ENCODE data around the gene TGM4.
"Not testable (repeated sequence)": the region's sequence is repeated elsewhere in the genome, so short reads cannot be mapped to it uniquely, and the experiment has no call there.

TGM4 gene

DNA sequence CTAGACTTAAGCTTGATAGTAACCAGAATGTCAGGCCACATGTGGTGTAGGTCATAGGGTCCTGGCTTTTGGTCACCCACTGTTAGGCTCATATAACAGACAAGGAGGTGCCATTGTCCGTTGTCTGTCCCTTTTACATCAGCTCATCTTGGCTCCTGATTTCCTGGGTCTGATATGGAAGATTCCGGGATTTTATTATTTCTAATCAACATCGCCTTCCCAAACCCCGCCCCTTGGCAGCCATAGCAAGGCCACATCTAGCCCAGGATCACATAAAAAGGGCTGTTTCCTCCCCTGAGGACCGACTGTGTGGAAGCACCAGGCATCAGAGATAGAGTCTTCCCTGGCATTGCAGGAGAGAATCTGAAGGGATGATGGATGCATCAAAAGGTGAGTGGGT is at the start of gene TGM4:
TGM4 (plus strand) TSS at position 301 of the 400 bp plus-strand sequence; CDS start at position 372, 71 bp downstream.
- no peak for DNase-seq (ENCODE audit: low read depth)

DNA sequence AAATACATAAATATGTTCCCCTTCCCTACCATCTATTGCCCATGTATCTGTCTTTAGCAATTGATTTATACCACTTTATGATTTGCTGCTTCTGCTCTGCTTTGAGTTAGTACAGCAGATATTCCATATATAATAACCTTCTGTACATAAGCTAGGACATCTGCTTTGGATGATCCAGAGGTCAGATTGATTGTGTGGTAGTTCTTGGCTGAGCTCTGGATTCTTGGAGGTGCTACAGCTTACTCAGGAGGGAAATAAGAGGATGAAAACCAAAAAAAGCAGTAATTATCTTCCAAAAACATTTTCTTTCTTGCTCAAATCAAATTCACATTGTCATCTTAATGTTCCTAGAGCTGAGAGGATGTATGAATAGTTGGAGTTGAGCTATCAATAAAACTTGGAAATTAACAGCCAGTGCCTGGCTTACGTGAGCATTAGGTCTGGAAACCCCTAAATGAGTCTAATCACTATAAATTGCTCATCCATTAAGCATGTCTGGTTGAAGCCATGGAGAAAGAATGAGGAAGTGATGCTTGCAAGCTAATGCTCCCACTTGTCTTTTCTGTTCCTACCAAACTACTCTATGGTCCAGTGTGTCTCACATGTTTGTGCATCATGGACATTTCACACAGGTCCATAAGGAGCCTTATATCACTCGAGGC is 49.0 kb upstream of the TGM4 start:
- peak; percentile 41 for DNase-seq (ENCODE audit: low read depth)

DNA sequence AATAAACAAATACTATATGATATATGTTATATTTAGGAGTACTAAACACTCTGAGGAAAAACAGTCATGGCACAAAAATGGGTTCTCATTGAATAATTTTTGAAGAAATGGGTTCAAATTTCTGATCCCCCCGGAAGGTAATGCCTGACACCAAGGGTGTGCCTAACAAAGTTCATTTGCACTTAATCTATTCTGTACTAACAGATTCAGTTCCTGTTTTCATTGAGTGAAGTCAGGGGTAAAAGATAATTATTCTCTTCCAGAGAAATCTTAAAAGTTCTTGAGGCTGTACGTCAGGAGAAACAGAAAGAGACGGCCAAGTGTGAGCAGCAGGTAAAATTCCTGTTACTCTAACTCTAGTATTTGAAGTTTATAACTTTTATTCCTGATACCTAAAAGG is 47.2 kb upstream of the TGM4 start:
- no peak for DNase-seq (ENCODE audit: low read depth)

DNA sequence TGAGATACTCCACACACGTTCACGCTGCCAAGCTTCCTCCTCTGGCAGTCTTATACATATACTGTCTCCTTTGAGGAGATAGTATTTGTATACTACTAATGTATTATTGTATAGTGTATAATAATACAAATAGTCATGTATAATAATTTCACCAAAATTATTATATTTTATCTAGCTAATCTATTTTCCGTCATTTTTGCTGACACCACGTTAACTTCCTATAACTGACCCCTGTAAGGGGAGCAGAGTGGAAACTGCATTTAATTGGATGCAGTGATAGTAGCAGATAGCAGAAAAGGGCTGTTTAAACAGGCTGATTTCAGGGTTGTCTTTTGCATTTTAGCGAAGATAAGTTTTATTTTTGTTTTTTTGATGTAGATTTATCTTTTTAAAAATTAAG is 43.2 kb upstream of the TGM4 start:
- DNase-seq (ENCODE audit: low read depth): no peak

DNA sequence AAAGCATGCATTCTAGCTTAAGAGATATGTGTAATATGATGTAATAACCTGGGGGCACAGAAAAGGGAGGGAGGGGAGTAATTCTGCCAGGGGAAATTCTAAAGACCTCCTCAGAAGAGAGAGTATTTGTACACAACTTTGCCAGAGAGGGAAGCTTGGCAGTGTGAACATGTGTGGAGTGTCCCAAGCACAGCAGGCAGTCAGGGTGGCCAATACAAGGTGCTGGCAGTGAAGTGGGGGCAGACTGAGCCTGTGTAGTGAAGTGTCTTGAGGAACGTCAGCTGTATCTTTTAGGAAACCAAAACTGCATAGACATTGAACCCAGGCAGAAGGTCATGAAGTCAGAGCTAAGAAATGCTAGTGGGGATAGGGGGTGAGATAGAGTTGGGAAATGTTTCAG is 42.4 kb upstream of the TGM4 start:
- no peak for DNase-seq (ENCODE audit: low read depth)

DNA sequence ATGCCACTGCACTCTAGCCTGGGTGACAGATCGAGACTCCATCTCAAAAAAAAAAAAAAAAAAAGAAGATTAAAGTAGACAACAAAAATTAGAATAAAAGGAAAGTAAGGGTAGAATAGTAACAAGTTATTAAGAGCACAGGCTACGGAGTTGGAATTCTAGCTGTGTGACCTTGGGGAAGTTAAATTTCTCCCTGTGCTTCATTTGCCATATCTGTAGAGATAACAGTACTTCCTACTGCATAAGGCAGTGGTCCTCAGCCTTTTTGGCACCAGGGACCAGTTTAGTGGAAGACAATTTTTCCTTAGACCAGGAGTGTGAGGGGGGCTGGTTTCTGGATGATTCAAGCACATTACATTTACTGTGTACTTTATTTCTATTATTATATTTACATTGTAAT is 41.4 kb upstream of the TGM4 start:
- DNase-seq (ENCODE audit: low read depth): no peak

DNA sequence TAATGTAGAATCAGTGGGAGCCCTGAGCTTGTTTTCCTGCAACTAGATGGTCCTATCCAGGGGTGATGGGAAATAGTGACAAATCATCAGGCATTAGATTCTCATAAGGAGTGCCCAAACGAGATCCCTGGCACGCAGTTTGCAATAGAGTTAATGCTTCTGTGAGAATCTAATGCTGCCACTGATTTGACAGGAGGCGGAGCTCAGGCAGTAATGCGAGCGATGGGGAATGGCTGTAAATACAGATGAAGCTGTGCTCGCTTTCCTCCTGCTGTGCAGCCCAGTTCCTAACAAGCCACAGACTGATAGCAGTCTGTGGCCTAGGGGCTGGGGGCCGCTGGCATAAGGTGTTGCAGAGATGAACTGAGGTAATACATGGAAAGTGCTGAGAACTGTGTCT is 41.0 kb upstream of the TGM4 start:
- DNase-seq (ENCODE audit: low read depth): no peak

DNA sequence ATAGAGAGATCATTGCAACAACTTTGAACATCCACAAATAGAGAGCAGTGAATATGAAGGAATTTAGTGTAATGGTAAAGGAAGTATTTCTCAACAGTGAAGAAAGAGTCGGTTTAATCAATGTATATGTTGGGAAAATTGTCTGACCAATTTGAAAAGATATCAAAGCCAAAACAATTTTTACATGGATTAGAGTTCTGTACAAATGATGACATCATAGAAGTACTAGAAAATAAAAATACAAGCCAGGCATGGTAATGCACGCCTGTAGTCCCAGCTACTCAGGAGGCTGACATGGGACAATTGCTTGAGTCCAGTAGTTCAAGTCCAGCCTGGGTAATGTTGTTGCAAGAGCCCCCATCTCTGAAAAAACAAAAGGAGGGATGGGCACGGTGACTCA is 38.7 kb upstream of the TGM4 start:
- DNase-seq (ENCODE audit: low read depth): no peak

DNA sequence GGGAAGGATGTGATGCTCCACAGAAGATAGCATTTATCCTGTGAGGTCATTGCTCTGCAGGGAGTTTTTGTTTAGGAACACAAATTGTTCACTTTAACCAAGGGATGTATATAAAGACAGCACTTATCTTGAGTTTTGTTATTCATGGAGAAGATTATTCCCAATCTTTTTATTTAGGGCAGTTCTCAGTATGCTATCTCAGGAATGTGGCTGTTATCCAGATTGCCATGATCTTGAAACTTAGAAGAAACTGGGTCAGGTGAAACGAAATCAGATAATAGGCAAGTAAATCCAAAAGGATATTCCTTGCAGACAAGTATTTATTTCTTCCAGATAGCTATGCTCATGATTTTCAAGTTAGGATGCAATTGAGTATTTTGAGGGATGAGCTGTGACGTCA is 32.0 kb upstream of the TGM4 start:
- DNase-seq (ENCODE audit: low read depth): no peak

DNA sequence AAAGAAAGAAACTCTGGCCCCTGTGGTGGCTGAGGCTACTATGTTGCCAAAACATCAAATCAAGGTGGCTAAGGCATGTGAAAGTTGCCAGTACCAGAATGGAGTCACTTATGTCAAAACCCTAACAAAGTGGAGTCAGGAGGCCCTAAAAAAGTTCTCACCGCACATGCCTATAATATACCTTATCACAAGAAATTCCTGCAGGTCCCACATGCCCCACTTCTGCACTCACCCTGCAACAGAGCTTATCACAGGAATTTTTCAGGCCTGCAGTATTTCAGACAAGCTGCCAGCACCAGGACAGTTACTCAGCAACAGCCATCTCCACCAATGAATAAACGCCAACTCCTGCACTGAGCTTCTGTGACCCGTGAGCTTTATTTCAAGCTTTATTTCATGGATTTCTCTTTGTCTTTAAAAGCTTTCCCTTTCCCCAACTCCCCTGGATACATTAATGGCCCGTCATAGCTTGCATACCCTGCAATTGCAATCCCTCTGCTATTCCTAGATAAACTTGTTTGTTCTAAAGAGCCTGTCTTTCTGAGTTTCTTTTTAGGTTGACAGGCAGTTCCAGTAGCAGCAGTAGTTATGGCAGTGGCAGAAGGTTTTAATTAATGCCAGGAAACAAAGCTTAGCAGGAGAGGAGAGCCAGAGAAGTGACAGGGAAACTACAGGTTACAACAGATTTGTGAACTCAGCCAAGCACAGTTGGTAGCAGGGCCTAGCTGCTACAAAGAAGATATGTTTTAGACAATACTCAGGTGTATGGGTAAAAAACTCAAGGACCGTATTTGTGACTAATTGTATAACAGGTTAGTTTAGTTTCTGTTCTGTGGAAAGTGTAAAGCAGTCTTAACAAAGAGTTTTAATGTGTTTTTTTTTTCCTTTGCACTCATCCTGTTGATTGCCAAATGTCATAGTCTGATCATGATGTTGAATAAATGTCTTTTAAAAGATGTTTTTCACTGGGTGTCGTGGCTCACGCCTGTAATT is 28.6 kb upstream of the TGM4 start:
- peak; percentile 19 for DNase-seq (ENCODE audit: low read depth)

DNA sequence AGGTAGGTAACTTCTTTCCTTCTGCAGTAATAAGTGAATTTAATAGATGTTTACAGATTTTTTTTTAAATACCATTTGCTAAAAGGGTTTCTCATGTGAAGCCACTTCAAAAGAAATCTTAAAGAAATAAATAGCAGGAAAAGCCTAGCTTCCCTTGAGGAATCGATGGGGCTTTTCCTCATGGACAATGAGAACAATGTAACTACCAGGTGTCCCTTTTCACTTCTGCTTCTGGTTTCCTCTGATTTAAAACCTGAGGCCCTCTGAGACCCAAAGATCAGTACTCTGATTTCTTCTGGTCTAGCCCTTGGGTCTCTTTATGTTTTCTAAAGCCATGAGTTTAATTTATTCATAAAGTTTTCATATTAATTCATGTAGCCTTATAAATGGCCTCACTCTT is 25.8 kb upstream of the TGM4 start:
- no peak for DNase-seq (ENCODE audit: low read depth)

DNA sequence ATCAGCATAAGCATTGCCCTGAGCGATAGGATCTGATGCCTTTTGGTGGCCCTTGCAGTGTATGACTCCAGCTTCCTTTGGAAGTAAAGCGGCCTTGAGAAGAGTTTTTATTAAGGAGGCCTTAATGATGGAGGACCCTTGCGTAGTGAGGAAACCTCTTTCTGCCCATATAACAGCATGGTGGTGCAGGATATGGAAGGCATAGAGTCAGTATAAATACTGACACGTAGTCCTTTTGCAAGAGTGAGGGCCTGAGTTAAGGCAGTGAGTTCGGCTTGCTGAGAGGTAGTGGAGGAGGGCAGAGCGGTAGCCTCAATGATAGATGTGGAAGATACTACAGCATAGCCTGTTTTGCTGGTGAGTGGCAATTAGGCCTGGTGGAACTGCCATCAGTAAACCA is 17.7 kb upstream of the TGM4 start:
- DNase-seq (ENCODE audit: low read depth): not testable (repeated sequence)

DNA sequence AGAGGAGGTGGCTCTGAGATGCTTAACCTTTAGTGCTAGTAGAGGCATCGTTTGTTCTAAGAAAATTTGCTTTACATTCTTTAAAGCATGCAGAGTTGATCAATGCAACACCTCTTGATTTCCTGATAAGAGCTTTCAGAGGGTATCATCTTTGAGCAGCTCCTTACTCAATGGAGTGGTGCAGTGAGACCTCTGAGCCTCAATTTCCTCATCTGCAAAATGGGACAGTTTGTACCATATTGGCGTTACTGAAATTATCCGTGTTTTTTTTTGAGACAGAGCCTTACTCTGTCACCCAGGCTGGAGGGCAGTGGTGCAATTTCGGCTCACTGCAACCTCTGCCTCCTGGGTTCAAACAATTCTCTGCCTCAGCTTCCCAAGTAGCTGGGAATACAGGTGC is 14.3 kb upstream of the TGM4 start:
- no peak for DNase-seq (ENCODE audit: low read depth)

DNA sequence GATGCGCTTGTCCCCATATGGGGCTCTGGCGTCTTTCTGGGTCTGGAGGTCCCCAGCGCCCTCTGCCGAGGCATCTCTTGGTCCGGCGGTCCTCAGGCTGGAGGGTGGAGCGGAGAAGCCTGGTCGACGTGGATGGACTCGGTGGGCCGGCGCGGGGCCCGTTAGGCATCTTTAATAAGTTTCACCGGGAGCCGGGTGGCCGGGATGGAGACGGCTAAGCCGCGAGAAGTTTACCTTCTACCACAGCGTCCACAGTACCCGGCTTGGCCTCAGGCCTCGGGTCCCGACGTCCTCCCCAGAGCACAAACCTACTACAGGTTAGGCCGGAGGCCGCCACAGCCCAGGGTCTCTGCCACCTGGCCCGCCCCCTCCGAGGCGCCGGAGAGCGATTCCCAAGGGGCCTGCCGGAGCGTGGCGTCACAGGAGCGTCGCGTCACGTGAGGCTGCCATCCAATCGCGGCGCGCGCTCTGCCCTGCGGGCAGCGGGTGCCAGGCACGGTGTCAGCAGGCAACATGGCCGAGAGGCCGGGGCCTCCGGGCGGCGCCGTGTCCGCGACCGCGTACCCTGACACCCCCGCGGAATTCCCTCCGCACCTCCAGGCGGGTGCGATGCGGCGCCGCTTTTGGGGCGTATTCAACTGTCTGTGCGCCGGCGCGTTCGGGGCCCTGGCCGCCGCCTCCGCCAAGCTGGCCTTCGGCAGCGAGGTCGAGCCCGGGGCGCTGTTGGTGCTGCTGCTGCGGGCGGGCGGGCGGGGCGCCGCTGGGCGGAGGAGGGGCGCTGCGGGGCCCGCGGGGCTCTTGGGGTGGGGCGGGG is 12.8 kb upstream of the TGM4 start, which contains the start of gene TMEM42:
TMEM42 (plus strand) TSS at position 501 of the 814 bp plus-strand sequence; CDS start at position 514, 13 bp downstream.
- peak; percentile 55 for DNase-seq (ENCODE audit: low read depth)

DNA sequence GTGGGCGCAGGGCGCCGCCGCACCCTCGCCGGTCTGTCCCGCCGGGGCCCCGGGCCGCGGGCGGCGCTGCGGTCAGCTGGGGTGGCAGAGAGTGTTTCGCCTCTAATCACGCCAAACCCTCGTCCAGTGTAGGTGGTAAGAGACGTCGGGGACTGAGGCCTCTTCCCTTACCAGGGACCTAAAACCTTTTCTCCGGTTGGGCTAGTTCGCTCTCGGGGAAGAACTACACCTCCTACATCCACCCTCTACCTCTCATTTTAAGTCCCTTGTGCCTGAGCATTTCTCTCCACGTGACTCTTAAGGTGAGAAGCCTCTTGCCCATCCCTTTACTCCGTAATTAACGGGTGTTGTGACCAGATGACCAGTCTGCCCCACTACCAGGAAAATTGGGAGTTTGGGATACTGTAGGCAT is 12.2 kb upstream of the TGM4 start:
- DNase-seq (ENCODE audit: low read depth): no peak

DNA sequence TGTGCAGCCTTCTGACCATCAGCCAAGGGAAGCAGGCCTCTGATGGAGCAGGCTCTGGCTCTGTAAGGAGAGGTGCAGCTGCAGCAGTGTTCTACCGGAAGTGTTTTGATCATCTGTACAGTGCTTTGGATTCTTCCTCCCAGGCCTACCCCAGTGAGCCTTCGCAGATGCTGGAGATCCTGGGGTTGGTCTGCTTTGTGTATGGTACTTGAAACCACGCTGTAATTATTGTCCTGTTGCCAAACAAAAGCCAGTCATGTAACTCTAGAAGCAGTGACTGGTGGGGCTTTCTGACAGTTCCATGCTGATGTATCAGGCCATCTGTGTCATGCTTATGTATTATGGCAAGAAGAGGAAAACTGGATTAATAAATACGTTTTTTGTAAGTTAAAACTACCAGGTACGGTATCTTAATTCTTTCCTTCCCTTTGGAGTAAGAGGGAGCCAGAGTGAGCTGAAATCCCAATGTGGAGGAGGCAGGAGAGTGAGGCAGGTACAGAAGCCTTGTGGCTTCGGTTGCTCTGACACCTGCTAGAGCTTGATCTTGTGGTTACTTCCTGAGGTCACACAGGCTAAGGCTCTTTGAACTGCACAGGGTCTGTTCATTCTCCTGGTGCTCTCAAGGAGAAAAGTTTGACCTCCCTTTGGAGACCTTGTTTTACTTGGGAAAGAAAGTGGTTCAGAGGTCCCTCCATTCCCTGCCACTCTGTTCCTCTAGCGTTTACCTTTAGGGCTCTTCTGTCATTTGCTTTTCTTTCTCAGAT is 9.0 kb upstream of the TGM4 start:
- no peak for DNase-seq (ENCODE audit: low read depth)

DNA sequence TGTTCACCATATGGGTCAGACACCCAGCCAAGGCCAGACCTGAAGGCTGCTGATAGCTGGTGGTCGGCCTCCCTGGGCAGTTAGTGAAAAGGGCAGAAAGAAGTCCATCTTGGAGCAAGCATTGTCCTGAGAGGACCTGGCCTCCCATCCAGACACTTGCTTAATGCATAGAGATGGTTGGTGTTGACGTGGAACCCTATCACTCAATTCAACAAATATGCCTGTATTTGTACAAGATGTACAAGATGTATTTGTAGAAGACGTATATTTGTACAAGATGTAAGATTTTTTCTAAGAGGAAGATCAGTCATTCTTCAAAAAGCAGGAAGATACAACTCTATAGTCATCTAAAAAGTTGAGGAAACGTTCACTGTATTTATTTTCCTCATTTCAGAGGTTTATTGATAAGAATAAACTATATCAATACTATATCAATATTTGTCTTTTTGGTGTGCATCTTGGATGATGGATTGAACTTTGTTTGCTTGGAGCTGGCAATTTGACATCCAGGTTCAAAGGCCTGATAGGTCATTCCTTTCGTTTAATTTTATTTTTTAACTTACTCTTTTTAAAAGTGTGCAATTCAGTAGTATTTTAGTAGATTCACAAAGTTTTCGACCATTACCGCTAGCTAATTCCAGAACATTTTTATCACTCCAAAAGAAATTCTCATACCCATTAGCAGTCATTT is 6.8 kb upstream of the TGM4 start:
- no peak for DNase-seq (ENCODE audit: low read depth)

DNA sequence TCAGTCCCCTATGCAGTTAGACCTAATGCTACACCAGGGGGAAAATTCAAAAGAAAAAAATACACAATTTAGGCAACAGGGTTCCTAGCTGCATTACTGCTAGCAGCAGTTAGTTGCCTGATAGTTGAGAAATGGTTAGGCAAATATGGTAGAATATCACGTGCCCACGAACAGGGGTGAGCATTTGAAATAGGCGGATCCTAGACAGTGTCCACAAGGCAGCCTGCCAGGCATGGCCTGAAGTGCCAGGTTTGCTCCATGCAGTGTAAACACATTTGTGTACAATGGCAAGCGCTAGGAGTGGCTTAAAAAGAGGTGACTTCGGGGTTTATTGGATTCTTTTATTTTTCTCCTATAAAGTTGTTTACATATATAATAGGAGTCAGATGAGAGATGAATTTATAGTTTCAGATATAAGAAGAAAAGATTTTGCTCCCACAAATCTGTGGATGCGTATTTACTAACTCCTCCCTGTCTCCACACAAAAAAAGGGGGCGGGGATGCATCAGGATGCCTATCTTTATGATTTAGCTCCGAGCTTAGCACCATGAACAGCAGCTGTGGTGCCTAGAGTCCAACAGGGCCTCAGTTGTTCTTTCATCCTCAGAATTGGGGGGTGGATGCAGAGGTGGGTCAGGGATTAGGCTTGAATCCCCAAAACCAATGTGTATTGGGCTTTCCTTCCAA is 3.9 kb upstream of the TGM4 start:
- no peak for DNase-seq (ENCODE audit: low read depth)

DNA sequence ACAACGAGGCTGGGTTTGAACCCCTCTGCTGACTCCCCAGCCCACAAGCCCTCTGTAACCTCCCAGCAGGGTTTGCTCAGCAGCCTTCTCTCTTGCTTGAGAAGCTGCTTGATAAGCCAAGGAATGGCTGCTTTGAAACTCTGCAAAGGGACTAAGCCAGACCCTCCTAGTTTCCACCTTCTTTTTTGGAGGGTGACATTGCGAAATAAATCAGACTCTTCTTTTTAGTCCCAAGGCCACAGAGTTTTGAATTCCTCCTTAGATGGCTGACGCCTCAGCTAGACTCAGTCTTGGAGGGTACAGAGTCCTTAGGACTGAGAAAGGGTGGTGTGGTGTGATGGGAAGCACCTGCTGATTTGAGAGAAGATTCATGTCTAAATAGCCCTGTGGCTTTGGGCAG is 1.2 kb downstream of the TGM4 start:
- no peak for DNase-seq (ENCODE audit: low read depth)

DNA sequence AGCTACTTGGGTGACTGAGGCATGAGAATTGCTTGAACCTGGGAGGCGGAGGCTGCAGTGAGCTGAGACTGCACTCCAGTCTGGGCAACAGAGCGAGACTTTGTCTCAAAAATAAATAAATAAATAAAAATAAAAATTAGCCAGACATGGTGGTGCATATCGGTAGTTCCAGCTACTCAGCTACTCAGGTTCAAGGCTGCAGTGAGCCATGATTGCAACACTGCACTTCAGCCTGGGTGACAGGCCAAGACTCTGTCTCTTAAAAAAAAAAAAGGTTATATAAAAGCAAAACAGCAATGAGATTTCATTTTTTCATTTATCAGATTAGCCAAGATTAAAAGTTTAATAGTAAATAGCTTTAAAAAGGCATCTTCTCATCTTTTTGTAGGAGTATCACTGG is 2.9 kb downstream of the TGM4 start:
- DNase-seq (ENCODE audit: low read depth): no peak
